Stomach (tissue), 9 donors: Measurements from ENCODE around the gene SZT2. TPM values are rescaled to one million over a fixed set of nuclear protein-coding genes. Genes with fewer than 3 reads are reported as not detected.

ENCODE experiments used
- DNase-seq, 2 donors: peaks; one replicate each; pipeline versions ENCODE4 v3.0.0 to v3.0.0-alpha.2; 2013 to 2019
- H3K27ac ChIP-seq, 5 donors: fragments of 200-600 bp in 4 of 5; sonication (generic) in 4 of 5; one replicate each; pipeline ENCODE4 v1.5.1; 2013 to 2019; ENCODE audit warnings: mild to moderate bottlenecking in 1 of 5, moderate library complexity in 1 of 5
- H3K27me3 ChIP-seq, 3 donors: fragments of 200-600 bp; sonication (generic); one replicate each; pipeline ENCODE4 v1.5.1; 2017 to 2019; ENCODE audit warnings: mixed run types in 1 of 3
- H3K36me3 ChIP-seq, 4 donors: fragments of 200-600 bp; sonication (generic); 1 replicate in 3 of 4; 2 replicates in 1 of 4; pipeline ENCODE4 v1.5.1; 2016 to 2019
- H3K4me1 ChIP-seq, 4 donors: fragments of 200-600 bp; sonication (generic); one replicate each; pipeline ENCODE4 v1.5.1; 2016 to 2019
- H3K4me3 ChIP-seq, 4 donors: fragments of 200-600 bp; sonication (generic) in 3 of 4; one replicate each; pipeline ENCODE4 v1.5.1; 2016 to 2019; ENCODE audit warnings: mild to moderate bottlenecking in 1 of 4
- H3K9me3 ChIP-seq, 4 donors: fragments of 200-600 bp; sonication (generic); one replicate each; pipeline ENCODE4 v1.5.1; 2016 to 2019
- EP300 ChIP-seq: sonication (generic); formaldehyde crosslinking; IDR thresholded peaks from one replicate; pipeline ENCODE4 v1.6.1; 2017; ENCODE audit warnings: antibody characterized with exemption
- POLR2A ChIP-seq, 4 donors: fragments of 450-650 bp; IDR thresholded peaks; one replicate each; pipeline ENCODE4 v1.6.1; 2016; ENCODE audit warnings: antibody characterized with exemption in 4 of 4, control low read depth in 2 of 4, mild to moderate bottlenecking in 1 of 4, moderate library complexity in 1 of 4
- POLR2AphosphoS5 ChIP-seq, 3 donors: sonication (generic); formaldehyde crosslinking; IDR thresholded peaks; one replicate each; pipeline ENCODE4 v1.6.1; 2016; ENCODE audit warnings: antibody characterized with exemption in 3 of 3
- WGBS, 5 donors: extraction: QIAGEN DNeasy Blood & Tissue Kit in 3 of 5; methylation state at CpG; one replicate each; pipeline versions ENCODE4 v1.1.5 to v1.1.7; 2013 to 2018; 5-methylcytosine and 5-hydroxymethylcytosine counted together
- intact Hi-C: fragments of 100-400 bp; cut with DNase I; formaldehyde crosslinking; loops from one replicate; pipeline ENCODE4 v1.15.1; 2023; ENCODE audit warnings: low total_unique reads
- polyA plus RNA-seq, 3 donors: library from polyadenylated mRNA; stranded (reverse); fragments of 200-250 nt; gene quantifications; one replicate each; pipeline ENCODE4 v1.2.3, GENCODE V29; 2013
- total RNA-seq, 5 donors: library from RNA; depleted of rRNA; stranded (reverse); fragments of >200 nt; gene quantifications; one replicate each; pipeline versions ENCODE4 v1.1.0 to v1.2.3, GENCODE V29; 2014 to 2016
- TF ChIP-seq, protein P1 (sequence below), 7 experiments: fragments of 450-650 bp in 4 of 7; fragments of 200-600 bp in 3 of 7; sonication (generic) in 3 of 7; IDR thresholded peaks; one replicate each; pipeline ENCODE4 v1.5.1; 2016 to 2019; ENCODE audit warnings: antibody characterized with exemption in 7 of 7, control low read depth in 2 of 7, mild to moderate bottlenecking in 1 of 7
- donor health status: healthy with polysubstance abuse.
- donor health status: Bipolar disorder and iron deficiency.
- donor health status: healthy.

SZT2 gene
- total and polyA plus RNA-seq, 8 donors: 4.9 to 69.3 (median 52.9) TPM

DNA sequence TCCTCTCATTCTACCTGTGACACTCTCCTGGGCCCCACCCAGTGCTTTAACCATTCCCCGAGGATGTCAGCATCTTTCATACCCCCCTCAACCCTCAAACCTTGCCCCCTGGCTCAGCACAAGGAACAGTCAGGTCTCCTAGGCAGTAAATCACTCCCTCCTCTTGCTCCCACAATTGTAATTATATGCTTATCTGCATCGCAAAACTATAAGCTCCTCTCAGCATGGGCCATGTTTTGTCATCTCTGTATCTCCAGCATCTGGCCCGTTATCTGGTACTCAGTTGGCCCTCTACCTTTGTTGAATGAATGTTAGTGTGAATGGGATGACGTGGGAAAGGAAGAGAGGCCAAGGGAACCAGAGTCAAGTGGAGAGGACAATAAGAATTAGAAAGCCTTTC, 19.1 kb upstream of the SZT2 start:
- Histone ChIP-seq H3K9me3 (no peaks in the 10 kb centered on the region), H3K27ac (no peak overlapping the region), H3K36me3 (peaks cover 0 to 23% (median under 1%) of the 10 kb centered on the region in 4 donors), H3K4me3 (no peak overlapping the region), H3K27me3 (no peaks in the 10 kb centered on the region), H3K4me1 (peaks cover 24 to 53% (median 38%) of the 10 kb centered on the region in 4 donors)
- no peak for DNase-seq
- intact Hi-C loops: no loop called here
- 69 to 86% (median 80%) methylated on average over 4 of the region's 4 CpGs for WGBS, 5 donors
- TF ChIP-seq POLR2A (IDR thresholded peaks at IDR 0.05) (no peak), EP300 (no peak), POLR2AphosphoS5 (IDR thresholded peaks at IDR 0.05) (no peak)
- TF ChIP-seq, protein P1, sequence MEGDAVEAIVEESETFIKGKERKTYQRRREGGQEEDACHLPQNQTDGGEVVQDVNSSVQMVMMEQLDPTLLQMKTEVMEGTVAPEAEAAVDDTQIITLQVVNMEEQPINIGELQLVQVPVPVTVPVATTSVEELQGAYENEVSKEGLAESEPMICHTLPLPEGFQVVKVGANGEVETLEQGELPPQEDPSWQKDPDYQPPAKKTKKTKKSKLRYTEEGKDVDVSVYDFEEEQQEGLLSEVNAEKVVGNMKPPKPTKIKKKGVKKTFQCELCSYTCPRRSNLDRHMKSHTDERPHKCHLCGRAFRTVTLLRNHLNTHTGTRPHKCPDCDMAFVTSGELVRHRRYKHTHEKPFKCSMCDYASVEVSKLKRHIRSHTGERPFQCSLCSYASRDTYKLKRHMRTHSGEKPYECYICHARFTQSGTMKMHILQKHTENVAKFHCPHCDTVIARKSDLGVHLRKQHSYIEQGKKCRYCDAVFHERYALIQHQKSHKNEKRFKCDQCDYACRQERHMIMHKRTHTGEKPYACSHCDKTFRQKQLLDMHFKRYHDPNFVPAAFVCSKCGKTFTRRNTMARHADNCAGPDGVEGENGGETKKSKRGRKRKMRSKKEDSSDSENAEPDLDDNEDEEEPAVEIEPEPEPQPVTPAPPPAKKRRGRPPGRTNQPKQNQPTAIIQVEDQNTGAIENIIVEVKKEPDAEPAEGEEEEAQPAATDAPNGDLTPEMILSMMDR (IDR thresholded peaks at IDR 0.05): no peak

DNA sequence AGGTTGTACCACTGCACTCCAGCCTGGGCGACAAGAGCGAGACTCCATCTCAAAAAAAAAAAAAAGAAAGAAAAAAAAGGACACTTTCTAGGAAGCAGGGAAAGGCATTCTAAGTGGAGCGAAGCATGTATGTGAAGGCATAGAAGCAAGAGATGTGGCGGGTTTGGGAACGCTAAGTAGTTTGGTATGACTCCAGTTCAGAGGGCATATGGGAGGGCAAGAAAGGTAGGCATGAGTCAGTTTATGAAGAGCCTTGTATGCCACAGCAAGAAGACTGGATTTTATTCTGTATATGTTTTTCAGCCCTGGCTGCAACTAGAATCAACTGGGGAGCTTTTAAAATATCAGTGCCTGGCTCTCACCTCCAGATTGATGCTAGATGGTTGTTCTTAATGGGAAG, 17.5 kb upstream of the SZT2 start:
- no peak for TF ChIP-seq POLR2AphosphoS5 (IDR thresholded peaks at IDR 0.05)
- no peak for TF ChIP-seq EP300
- no peak for TF ChIP-seq POLR2A (IDR thresholded peaks at IDR 0.05)
- TF ChIP-seq, protein P1 (IDR thresholded peaks at IDR 0.05): no peak
- peak overlapping the region in 3 of 5 donors; percentile 51 to 64 (median 62) for H3K27ac ChIP-seq

DNA sequence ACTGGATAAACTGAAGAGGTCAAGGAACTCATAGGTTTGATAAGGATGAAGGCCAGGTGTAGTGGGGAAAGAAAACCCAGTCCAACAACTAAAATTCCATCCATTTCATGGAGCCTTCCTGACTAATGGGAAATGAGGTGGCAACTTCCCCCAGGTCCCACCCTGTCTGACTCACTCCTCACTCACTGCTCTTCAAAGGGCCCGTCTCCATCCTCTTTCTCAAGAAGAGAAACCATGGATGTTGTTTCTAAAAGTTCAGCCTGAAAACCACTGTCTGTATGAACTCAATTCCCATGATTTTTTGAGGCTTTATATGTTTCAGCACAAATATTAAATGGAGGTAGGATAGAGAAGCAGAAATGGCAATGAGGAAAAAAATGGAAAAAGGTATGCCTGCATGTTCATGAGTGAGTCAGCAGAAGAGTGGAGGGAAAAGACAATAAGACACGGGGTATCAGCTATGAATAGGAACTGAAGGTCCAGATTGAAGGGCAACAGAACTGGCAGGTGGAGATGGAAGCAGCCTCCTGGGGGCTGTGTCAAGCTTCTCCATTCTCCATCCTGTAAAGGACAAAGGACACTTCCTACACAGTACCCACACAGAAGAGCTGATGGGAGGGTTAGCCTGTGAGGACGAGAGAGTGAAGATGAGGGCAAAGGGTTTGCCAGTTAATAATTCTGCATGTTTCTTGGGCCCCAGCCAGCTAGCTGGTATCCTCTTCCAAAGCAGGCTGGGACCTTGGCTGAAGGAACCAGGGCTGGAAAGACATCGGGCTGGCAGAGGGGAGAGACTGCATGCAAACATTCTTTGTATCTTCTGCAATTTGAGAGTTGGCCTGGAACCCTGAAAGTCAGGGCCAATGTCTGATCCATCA, 16.4 kb upstream of the SZT2 start:
- DNase-seq: no peak
- WGBS, 5 donors: 58 to 69% (median 60%) methylated on average over 4 of the region's 4 CpGs
- no peaks in the 10 kb centered on the region for H3K27me3 ChIP-seq
- peaks cover 7 to 36% (median 19%) of the 10 kb centered on the region in 4 donors for H3K4me1 ChIP-seq
- no peaks in the 10 kb centered on the region for H3K9me3 ChIP-seq
- H3K4me3 ChIP-seq: no peak overlapping the region
- H3K36me3 ChIP-seq: peaks cover 0 to 28% (median 4%) of the 10 kb centered on the region in 4 donors
- peak overlapping the region in 4 of 5 donors; percentile 7 to 64 (median 56) for H3K27ac ChIP-seq
- intact Hi-C loops: no loop called here
- TF ChIP-seq POLR2AphosphoS5 (IDR thresholded peaks at IDR 0.05) (peak in 1 of 3 donors; percentile 45), POLR2A (IDR thresholded peaks at IDR 0.05) (no peak), EP300 (no peak)
- TF ChIP-seq, protein P1 (IDR thresholded peaks at IDR 0.05): no peak

More for the DNA sequence above, 17.5 kb upstream of the SZT2 start:
- Histone ChIP-seq H3K36me3 (peaks cover 0 to 21% (median 0%) of the 10 kb centered on the region in 4 donors), H3K9me3 (no peaks in the 10 kb centered on the region), H3K27me3 (no peaks in the 10 kb centered on the region), H3K4me1 (peaks cover 8 to 37% (median 22%) of the 10 kb centered on the region in 4 donors), H3K4me3 (no peak overlapping the region)
- WGBS, 5 donors: 92 to 100% (median 96%) methylated on average over 5 of the region's 5 CpGs
- no peak for DNase-seq
- intact Hi-C loops: no loop called here

DNA sequence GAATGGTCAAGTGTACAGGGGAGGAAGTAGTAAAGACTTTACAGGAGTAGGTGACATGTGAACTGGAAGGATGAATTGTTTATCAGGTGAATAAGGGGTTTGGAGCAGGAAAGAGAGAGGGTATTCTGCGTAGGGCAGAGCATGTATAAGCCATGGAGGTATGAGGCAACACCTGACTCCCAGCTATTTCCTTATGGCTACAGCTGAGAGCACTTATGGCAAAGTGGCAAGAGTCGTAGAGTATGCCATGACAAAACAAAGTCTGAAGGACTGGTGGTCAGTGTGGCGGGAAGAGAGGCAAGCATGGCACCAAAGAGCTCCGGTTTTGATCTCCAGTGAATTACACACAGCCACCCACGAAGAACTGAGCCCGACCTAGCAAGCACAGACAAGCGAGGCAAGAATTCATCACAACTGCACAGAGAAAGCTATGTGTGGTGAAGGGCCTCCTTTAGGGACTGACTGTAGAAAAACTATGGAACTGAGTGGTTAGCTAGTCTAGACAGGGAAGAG, 12.9 kb upstream of the SZT2 start:
- Histone ChIP-seq H3K27me3 (no peaks in the 10 kb centered on the region), H3K4me1 (peaks cover 0 to 18% (median 5%) of the 10 kb centered on the region in 4 donors), H3K9me3 (no peaks in the 10 kb centered on the region), H3K27ac (no peak overlapping the region), H3K36me3 (peaks cover 0 to 37% (median 20%) of the 10 kb centered on the region in 4 donors), H3K4me3 (no peak overlapping the region)
- no peak for DNase-seq
- WGBS, 5 donors: 86 to 96% (median 88%) methylated on average over 7 of the region's 7 CpGs
- intact Hi-C loops: no loop called here
- TF ChIP-seq, protein P1 (IDR thresholded peaks at IDR 0.05): no peak
- TF ChIP-seq EP300 (no peak), POLR2A (IDR thresholded peaks at IDR 0.05) (no peak), POLR2AphosphoS5 (IDR thresholded peaks at IDR 0.05) (no peak)
